Measurements from ENCODE around the gene CCNDBP1. TPM values are rescaled to one million over a fixed set of nuclear protein-coding genes. Genes with fewer than 3 reads are reported as not detected.
"Not testable (repeated sequence)": the region's sequence is repeated elsewhere in the genome, so short reads cannot be mapped to it uniquely, and the experiment has no call there.

CCNDBP1 gene
- total RNA-seq, 4 donors from 2014 or later: 88.7 to 154 (median 110) TPM

DNA sequence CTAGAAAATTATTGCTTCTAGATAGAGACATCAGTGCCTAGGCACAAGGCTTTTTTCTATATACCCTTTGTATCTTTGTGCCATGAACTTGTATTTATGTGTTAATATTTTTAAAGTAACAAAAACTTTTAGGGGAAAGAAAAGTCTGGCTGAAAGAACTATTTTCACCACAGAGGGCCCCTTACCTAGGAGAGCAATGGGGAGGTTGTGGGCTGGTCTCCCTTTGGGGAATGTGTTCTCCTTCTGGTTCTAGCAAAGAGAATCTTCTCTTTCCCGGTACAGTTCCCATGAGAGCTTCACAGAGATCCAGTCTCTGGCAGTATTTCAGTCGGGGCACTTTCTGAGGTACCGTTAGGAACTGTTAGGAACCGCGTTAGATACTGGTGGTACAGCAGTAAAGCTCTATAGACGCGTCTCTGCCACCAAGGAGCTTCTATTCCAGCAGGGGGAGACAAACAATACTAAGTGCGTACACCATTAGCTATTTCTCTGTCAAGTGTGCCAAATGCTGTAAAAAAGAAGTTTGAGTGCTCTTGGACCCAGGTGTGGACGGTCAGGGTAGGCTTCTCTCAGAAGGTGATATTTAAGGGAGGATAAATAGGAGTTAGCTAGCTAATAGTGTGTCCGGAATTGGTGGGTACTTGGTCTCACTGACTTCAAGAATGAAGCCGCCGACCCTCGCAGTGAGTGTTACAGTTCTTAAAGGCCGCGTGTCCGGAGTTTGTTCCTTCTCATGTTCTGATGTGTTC lies 40.2 kb downstream of the CCNDBP1 start:
- Histone ChIP-seq H3K27me3 (no peaks in the 10 kb centered on the region), H3K4me3 (replicated peaks in 1 of 3) (no peak overlapping the region), H3K36me3 (no peaks in the 10 kb centered on the region), H3K27ac (no peak overlapping the region), H3K4me1 (peaks cover 0 to 6% of the 10 kb centered on the region in 2 donors), H3K9me3 (no peaks in the 10 kb centered on the region)
- DNase-seq: peak; percentile 27 to 32
- 42 to 45% methylated on average over 16 of the region's 16 CpGs for WGBS, 2 donors
- TF ChIP-seq, protein P1, sequence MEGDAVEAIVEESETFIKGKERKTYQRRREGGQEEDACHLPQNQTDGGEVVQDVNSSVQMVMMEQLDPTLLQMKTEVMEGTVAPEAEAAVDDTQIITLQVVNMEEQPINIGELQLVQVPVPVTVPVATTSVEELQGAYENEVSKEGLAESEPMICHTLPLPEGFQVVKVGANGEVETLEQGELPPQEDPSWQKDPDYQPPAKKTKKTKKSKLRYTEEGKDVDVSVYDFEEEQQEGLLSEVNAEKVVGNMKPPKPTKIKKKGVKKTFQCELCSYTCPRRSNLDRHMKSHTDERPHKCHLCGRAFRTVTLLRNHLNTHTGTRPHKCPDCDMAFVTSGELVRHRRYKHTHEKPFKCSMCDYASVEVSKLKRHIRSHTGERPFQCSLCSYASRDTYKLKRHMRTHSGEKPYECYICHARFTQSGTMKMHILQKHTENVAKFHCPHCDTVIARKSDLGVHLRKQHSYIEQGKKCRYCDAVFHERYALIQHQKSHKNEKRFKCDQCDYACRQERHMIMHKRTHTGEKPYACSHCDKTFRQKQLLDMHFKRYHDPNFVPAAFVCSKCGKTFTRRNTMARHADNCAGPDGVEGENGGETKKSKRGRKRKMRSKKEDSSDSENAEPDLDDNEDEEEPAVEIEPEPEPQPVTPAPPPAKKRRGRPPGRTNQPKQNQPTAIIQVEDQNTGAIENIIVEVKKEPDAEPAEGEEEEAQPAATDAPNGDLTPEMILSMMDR (IDR thresholded peaks at IDR 0.05): peak in 5 of 6 experiments; percentile 36 to 72 (median 59)
- no peak for TF ChIP-seq POLR2A (IDR thresholded peaks at IDR 0.05)
- intact Hi-C loops (cut with DNase I): loop anchor here (5.0 kb wide), 1 partner anchor 62 kb away; no protein-coding TSS in a partner anchor

DNA sequence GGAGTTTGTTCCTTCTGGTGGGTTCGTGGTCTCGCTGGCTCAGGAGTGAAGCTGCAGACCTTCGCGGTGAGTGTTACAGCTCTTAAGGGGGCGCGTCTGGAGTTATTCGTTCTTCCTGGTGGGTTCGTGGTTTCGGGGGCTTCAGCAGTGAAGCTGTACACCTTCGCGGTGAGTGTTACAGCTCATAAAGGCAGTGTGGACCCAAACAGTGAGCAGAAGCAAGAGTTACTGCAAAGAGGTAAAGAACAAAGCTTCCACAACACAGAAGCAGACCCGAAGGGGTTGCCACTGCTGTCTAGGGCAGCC lies 40.7 kb downstream of the CCNDBP1 start:
- not testable (repeated sequence) for H3K27ac ChIP-seq; DNase-seq; H3K9me3 ChIP-seq; H3K4me3 ChIP-seq (replicated peaks in 1 of 3); H3K36me3 ChIP-seq; H3K27me3 ChIP-seq; H3K4me1 ChIP-seq
- intact Hi-C loops (cut with DNase I): loop anchor here (5.0 kb wide), 1 partner anchor 61 kb away; no protein-coding TSS in a partner anchor
- 86 to 92% methylated on average over 12 of the region's 12 CpGs for WGBS, 2 donors

DNA sequence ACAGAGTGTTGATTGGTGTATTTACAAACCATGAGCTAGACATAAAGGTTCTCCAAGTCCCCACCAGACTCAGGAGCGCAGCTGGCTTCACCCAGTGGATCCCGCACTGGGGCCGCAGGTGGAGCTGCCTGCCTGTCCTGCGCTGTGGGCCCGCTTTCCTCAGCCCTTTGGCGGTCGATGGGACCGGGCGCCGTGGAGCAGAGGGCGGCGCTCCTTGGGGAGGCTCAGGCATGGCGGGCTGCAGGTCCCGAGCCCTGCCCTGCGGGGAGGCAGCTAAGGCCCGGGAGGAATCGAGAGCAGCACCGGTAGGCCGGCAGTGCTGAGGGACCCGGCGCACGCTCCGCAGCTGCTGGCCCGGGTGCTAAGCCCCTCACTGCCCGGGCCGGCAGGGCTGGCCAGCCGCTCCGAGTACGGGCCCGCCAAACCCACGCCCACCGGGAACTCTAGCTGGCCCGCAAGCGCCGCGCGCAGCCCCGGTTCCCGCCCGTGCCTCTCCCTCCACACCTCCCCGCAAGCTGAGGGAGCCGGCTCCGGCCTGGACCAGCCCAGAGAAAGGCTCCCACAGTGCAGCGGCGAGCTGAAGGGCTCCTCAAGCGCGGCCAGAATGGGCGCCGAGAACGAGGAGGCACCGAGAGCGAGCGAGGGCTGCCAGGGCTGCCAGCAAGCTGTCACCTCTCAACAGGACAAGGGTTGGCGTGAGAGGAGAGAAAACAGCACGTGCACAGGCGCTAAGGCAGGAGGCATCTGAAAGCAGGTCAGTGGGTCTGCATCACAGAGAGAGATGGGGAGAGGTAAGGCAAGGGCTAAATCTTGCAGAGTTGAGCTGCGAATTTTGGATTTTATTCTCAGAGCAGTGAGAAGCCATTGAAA lies 41.5 kb downstream of the CCNDBP1 start:
- 96 to 97% methylated on average over 26 to 45 of the region's 57 CpGs for WGBS, 2 donors
- no peaks in the 10 kb centered on the region for H3K9me3 ChIP-seq
- H3K27ac ChIP-seq: no peak overlapping the region
- TF ChIP-seq, protein P1 (IDR thresholded peaks at IDR 0.05): no peak
- TF ChIP-seq POLR2A (IDR thresholded peaks at IDR 0.05): no peak
- no peak for DNase-seq
- H3K36me3 ChIP-seq: no peaks in the 10 kb centered on the region
- intact Hi-C loops (cut with DNase I): loop anchor here (5.0 kb wide), 1 partner anchor 61 kb away; no protein-coding TSS in a partner anchor
- H3K4me3 ChIP-seq (replicated peaks in 1 of 3): no peak overlapping the region
- H3K27me3 ChIP-seq: no peaks in the 10 kb centered on the region
- H3K4me1 ChIP-seq: peaks cover 0 to 7% of the 10 kb centered on the region in 2 donors

DNA sequence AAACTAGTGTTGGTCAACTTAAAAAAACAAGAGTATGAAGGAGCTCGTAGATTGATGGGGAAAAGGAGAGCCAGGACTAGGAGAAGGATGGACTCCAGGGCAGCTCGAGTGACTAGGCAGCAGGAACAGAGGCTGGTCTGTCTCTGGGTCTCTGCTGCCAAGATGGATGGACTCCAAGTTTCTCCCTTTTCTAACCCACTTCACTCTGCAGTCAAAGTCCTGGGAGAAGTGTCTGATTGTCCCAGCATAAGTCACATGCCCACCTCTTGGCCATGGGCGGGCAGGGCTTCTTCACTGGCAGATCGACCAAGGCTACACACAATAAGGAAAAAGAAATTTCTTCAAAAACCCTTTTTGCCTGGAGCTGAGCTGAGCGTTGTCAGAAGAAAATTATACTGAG lies 44.8 kb downstream of the CCNDBP1 start:
- no peak overlapping the region for H3K27ac ChIP-seq
- 35 to 45% methylated on average over 5 of the region's 5 CpGs for WGBS, 2 donors
- H3K36me3 ChIP-seq: no peaks in the 10 kb centered on the region
- no peaks in the 10 kb centered on the region for H3K9me3 ChIP-seq
- H3K27me3 ChIP-seq: no peaks in the 10 kb centered on the region
- H3K4me3 ChIP-seq (replicated peaks in 1 of 3): no peak overlapping the region
- intact Hi-C loops (cut with DNase I): loop anchor here (5.0 kb wide), 1 partner anchor 57 kb away; no protein-coding TSS in a partner anchor
- DNase-seq: peak; percentile 61 to 65
- TF ChIP-seq POLR2A (IDR thresholded peaks at IDR 0.05): no peak
- TF ChIP-seq, protein P1 (IDR thresholded peaks at IDR 0.05): no peak
- H3K4me1 ChIP-seq: peaks cover 0 to 7% of the 10 kb centered on the region in 2 donors

DNA sequence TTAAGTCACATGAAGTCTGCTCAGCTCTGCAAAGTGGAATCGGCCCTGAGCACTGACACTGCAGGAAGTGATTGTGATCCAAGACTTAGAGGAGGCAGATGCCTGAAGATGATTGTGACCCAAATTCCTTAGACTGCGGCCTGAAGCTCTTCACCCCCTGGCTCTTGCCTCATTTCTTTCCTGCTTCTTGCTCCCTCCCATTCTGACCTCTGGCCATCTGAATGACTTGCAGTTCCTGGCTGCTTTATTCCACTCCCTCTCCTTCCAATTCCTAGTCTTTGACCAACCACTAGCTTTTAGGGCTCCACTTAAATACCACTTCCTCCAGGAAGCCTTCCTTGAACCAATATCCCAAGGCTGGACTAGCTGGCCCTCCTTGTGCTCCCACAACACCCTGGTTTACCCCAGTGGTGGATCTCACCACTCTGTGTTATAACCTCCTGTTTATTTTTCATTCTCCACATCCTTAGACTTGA lies 45.5 kb downstream of the CCNDBP1 start:
- Histone ChIP-seq H3K27me3 (no peaks in the 10 kb centered on the region), H3K36me3 (no peaks in the 10 kb centered on the region), H3K27ac (peak overlapping the region in 1 of 3 donors; percentile 41), H3K4me1 (peaks cover 0 to 7% of the 10 kb centered on the region in 2 donors), H3K4me3 (replicated peaks in 1 of 3) (no peak overlapping the region), H3K9me3 (no peaks in the 10 kb centered on the region)
- TF ChIP-seq, protein P1 (IDR thresholded peaks at IDR 0.05): no peak
- TF ChIP-seq POLR2A (IDR thresholded peaks at IDR 0.05): no peak
- 16 to 31% methylated on average over 2 of the region's 2 CpGs for WGBS, 2 donors
- DNase-seq: peak in 1 of 2 donors; percentile 7
- intact Hi-C loops (cut with DNase I): no loop called here
